GM19452 (cell line): Measurements from ENCODE around the gene HDHD3.

ENCODE experiments used
- ATAC-seq: cut with Tn5 transposase; IDR thresholded peaks from one replicate; pipeline ENCODE4 v1.9.1; 2021; ENCODE audit not compliant: unreplicated experiment

HDHD3 gene

GRCh38 chr9:113340011-113340699, 36.6 kb downstream of the HDHD3 start, which contains the start of gene WDR31:
TSS of gene WDR31 (minus strand) at chr9:113340275. CDS start at chr9:113332022, 8,253 bp downstream.
- ATAC-seq: peak; percentile 99

- no peak for ATAC-seq
These were observed 39.1 kb downstream of the HDHD3 start for GRCh38 chr9:113337714-113338113.

- ATAC-seq: no peak
These were observed 45.0 kb downstream of the HDHD3 start for GRCh38 chr9:113331780-113332179.

GRCh38 chr9:113328045-113328782, 48.6 kb downstream of the HDHD3 start:
- no peak for ATAC-seq

- ATAC-seq: no peak
These were observed 50.6 kb downstream of the HDHD3 start for GRCh38 chr9:113326230-113326629.
